GM12801 (cell line): ENCODE measurements around the gene MAML2.

Source experiments
- CTCF ChIP-seq: IDR thresholded peaks from one replicate; pipeline ENCODE4 v1.5.1; 2011; ENCODE audit warnings: control low read depth; ENCODE audit not compliant: insufficient read length; ENCODE audit errors: extremely low read depth

MAML2 gene

GRCh38 chr11:96019810-96020747, 322.9 kb downstream of the MAML2 start:
- no peak for TF ChIP-seq CTCF

DNA sequence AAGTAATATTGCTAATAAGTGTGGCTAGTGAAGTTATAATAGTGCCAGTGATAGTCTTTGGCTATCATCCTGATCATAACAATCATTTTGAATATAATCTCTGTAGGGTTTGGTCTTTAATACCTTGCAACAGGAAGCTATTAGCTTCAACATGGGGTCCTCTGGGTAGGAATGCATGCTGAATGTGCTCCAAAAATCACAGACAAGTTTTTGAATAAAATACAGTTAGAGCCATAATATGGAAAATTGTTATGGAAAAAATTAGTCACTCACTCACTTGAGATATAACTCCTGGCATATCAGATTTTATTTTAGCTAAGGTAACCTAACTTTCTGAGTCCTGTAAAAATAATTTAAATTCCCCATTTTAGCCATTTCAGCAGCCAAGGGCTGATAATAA, 323.7 kb downstream of the MAML2 start:
- TF ChIP-seq CTCF: no peak

DNA sequence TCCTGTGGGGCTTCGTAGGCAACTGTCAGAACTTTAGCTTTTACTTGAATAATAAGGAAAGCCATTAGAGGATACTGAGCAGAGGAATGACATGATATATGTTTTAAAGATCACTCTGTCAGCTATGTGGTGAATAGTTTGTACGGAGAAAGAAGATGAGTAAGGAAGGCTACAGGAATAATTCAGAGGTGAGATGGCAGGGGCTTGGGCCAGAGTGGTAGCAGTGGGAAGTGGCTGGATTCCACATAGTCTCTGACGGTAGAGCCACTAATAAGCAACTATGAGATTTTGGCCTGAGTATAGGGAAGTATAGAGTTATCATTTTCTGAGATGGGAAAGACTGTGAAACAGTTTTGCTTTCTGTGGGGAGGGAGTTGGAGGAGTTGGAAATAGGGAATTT, 325.1 kb downstream of the MAML2 start:
- TF ChIP-seq CTCF: no peak

GRCh38 chr11:96016978-96017502, 326.0 kb downstream of the MAML2 start:
- no peak for TF ChIP-seq CTCF

DNA sequence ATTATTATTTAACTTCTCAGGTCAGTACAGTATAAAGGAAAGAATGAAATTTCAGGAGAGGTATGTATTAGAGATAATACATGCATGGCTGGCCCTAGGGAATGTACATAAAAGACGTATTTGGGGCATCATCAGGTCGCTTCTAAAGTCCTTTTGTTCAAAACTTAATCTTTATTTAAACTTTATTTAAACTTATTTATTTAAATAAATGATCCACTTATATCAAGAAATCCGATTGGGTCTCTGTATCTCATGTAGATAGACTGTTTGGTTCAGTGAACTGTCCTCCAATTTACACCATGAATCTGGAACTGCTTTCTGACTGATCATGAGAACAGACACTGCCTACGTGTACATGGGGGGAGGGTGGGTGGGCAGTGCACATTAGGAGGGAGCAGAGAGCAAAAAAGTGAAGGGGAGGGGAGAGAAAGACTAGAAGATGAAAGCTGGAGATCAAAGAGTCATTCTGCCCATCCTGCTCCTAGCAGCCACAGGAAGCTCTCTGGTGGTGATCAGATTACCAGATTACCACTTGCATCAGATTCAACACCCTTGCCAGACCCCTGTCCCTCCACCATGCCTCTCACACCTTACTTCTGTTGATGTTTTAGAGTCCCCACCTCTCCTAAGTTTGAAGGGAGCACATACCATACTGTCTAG, 327.0 kb downstream of the MAML2 start:
- TF ChIP-seq CTCF: no peak

DNA sequence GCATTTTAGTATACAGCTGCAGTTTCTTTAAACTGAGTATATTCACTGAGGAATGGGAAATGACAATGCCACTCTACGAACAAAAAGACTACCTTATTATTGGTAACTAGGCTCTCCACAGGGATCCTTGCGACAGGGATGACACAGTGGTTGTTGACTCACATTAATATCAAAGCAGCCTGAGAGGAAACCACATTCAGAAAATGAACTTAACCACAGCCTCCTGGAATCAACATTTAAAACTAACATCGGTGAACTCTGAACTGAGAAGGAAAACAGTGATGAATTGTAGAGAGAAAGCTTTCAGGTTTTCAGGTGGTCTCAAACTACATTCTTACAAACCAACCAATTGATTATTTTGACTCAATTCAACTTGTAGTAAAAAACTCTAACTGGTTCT, 328.8 kb downstream of the MAML2 start:
- TF ChIP-seq CTCF: no peak

- no peak for TF ChIP-seq CTCF
Measured at GRCh38 chr11:96013461-96014213, 329.4 kb downstream of the MAML2 start.
